Measurements from ENCODE around the gene DDI2.

Gene DDI2

GRCh38 chr1:15605398-15606383, 11.6 kb upstream of the DDI2 start:
- no peak for DNase-seq

- DNase-seq, result no peak
These were observed 7.6 kb upstream of the DDI2 start for GRCh38 chr1:15609631-15610030.

- no peak for DNase-seq
These were observed 7.1 kb upstream of the DDI2 start for GRCh38 chr1:15610167-15610566.

- DNase-seq, result no peak
These were observed 685 bp upstream of the DDI2 start for GRCh38 chr1:15616373-15617172.

- DNase-seq, result no peak
These were observed 908 bp downstream of the DDI2 start for GRCh38 chr1:15618077-15618654.

- DNase-seq, result no peak
These were observed 1.6 kb downstream of the DDI2 start for GRCh38 chr1:15618655-15619525.

GRCh38 chr1:15620155-15620545, 2.9 kb downstream of the DDI2 start:
- no peak for DNase-seq

GRCh38 chr1:15620902-15621682, 3.8 kb downstream of the DDI2 start:
- DNase-seq, result no peak

- no peak for DNase-seq
These were observed 4.7 kb downstream of the DDI2 start for GRCh38 chr1:15621975-15622374.

GRCh38 chr1:15622712-15623373, 5.6 kb downstream of the DDI2 start:
- DNase-seq, result no peak

- no peak for DNase-seq
These were observed 6.2 kb downstream of the DDI2 start for GRCh38 chr1:15623435-15623834.

GRCh38 chr1:15624133-15624714, 7.0 kb downstream of the DDI2 start:
- DNase-seq, result no peak

- no peak for DNase-seq
These were observed 8.0 kb downstream of the DDI2 start for GRCh38 chr1:15625056-15625917.

GRCh38 chr1:15626269-15626950, 9.2 kb downstream of the DDI2 start:
- DNase-seq, result no peak

GRCh38 chr1:15627343-15627988, 10.2 kb downstream of the DDI2 start:
- no peak for DNase-seq

- DNase-seq, result no peak
These were observed 10.7 kb downstream of the DDI2 start for GRCh38 chr1:15628003-15628402.

- DNase-seq, result no peak
These were observed 16.6 kb downstream of the DDI2 start for GRCh38 chr1:15633756-15634420.

GRCh38 chr1:15636436-15636835, 19.2 kb downstream of the DDI2 start:
- DNase-seq, result no peak
